Measurements from ENCODE around the gene ATP2B3.

DNA sequence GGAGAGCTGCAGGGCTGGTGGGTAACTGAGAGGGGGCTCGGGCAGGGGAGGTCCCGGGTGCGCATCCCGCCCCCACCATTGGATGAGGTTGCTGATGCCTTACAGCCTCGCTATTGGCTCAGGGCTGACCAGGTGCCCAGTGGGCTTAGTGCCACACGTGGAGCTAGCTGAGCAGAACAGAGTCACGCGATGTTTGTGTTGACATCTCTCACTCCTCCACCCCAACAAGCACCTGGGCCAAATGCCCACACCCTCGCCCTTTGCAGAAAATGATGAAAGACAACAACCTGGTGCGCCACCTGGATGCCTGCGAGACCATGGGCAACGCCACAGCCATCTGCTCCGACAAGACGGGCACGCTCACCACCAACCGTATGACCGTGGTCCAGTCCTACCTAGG, 31.8 kb downstream of the ATP2B3 start:
- TF ChIP-seq POLR2A (IDR thresholded peaks at IDR 0.05) (no peak), CTCF (IDR thresholded peaks at IDR 0.05) (no peak), POLR2AphosphoS5 (IDR thresholded peaks at IDR 0.05) (no peak)
